ENCODE data around the gene ANKS1B.
"Not testable (repeated sequence)": the region's sequence is repeated elsewhere in the genome, so short reads cannot be mapped to it uniquely, and the experiment has no call there.

Gene ANKS1B

DNA sequence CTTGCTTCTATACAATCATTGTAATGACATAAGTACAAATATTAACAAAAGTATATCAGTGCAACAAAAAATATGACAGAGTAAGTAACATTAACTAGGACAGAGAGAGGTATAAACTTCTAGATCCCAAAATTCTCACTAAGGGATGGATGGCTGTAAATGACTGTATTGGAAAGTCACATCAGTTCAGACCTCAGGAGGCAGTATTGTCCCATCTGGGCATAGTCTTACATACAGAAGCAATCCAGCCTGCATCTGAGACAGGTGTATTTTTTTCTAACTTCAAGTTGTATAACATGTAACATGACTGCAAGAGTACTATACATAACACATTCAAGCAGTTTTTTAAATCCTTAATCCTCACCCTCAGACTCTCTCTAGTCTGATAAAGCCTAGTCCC is 238.2 kb downstream of the ANKS1B start:
- no peak for DNase-seq

DNA sequence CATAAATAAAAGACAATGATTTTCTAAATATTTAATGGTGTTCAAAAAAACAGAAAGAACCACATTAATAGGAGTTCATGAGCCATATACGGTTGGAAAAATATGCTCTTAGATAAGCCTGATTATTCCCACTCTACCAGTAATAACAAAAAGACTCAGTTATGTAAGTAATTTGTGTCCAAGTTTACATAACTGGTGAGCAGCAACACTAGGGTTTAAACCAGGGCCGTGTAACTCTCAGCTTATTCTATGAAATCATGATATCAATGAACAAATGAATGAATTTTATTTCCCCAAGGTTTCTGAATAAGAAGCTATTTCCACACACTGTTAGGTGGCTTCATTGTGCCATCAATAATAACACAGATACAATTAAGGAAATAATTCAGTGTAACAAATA is 238.8 kb downstream of the ANKS1B start:
- DNase-seq: no peak

DNA sequence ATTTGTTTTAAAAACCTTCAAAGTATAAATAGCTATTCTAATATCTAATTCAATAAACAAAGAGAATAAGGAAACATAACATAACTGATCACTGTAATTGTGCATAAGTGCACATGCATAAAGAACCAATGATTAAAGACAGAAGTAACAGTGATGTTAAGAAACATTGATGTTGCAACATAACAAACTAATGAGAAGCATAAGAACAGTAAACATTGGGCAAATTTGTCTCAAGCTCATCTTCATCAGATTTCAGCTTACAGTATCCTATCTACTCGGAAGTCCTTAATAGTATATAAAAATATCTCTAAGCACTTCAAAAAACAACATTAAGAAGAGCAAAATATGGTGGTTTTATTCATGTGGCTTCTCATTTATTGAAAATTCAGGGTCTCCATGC is 239.6 kb downstream of the ANKS1B start:
- DNase-seq: no peak

DNA sequence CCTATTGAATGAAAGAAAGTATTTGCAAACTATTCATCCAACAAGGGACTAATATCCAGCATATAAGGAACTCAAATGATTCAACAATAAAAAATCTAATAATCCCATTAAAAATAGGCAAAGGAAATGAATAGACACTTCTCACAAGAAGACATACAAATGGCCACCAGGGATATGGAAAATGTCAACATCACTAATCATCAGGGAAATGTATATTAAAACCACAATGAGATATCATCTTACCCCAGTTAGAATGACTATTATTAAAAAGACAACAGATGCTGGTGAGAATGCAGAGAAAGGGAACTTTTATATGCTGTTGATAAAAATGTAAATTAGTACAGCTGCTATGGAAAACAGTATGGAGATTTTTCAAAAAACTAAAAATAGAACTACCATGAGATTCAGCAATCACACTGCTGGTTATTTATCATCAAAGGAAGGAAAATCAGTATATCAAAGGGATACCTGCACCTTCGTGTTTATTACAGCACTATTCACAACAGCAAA is 247.9 kb downstream of the ANKS1B start:
- DNase-seq: no peak

DNA sequence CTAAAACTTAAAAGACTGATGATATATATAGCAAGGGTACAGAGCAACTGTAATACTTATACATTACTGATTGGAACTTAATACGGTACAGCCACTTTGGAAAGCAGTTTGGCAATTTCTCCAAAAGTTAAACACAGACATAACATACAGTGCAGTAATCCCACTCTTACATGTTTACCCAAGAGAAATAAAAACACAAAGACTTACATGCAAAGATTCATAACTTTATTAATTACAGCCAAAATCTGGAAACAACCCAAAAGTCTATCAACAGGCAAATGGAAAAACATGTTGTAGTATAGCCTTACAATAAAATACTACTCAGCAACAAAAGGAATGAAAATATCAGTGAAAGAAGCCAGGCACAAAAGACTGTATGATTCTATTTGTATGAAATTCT is 252.6 kb downstream of the ANKS1B start:
- no peak for DNase-seq

DNA sequence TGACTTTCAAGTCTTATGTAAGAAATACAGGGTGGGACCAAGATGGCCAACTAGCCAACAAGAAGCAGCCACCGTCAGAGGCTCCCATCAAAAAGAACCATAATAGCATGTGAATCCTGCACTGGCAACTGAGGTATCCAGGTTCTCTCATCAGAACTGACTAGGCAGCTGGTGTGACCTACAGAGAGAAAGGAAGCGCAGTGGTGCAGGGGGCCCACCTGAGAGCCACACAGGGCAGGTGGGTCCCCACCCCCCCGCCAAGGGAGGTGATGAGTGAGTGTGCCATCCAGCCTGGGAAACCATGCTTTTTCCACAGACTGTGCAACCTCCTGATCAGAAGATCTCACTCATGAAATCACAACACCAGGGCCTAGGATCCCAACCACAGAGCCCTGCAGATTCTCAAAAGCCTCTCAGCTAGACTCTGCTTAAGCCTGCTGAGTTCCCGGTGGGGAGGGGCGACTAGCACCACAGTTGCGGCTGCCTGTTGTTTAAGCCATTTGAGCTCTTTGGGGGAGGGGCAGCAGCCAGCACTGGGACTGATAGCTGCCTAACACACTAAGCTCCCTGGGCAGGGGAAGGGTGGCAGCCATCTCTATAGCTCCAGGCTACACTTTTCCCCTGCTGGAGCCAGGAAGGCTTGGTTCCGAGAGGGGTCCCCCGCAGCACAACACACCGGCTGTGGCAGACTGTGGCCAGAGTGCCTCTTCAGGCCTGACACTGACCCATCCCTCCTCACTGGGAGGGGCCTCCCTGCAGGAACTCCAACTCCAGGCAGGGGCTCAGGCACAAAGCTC is 261.8 kb downstream of the ANKS1B start:
- no peak for DNase-seq

DNA sequence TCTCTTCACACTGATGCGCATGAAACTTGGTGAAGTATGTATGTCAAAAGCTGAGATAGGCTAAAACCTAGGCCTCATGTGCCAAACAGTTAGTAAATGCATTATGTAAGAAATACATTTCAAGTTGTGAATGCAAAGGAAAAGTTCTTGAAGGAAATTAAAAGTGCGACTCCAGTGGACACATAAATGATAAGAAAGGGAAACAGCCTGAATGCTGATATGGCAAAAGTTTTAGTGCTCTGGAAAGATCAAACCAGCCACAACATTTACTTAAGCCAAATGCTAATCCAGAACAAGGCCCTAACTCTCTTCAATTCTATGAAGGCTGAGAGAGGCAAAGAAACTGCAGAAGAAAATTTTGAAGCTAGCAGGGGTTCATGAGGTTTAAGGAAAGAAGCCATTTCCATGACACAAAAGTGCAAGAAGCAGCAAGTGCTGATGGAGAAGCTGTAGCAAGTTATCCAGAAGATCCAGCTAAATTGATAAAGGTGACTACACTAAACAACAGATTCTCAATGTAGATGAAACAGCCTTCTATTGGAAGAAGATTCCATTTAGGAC is 262.9 kb downstream of the ANKS1B start:
- DNase-seq: no peak

DNA sequence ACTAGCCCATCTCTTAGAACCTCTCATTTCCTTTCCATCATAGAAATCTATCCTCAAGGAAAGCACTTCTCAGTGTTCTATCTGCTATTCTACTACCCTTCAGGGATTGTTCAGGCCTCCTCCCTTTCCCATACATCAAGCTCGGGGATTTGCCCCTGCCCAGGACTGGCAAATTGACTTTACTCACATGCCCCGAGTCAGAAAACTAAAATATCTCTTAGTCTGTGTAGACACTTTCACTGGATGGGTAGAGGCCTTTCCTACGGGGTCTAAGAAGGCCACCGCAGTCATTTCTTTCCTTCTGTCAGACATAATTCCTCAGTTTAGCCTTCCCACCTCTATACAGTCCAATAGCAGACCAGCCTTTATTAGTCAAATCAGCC is 264.7 kb downstream of the ANKS1B start:
- not testable (repeated sequence) for DNase-seq

DNA sequence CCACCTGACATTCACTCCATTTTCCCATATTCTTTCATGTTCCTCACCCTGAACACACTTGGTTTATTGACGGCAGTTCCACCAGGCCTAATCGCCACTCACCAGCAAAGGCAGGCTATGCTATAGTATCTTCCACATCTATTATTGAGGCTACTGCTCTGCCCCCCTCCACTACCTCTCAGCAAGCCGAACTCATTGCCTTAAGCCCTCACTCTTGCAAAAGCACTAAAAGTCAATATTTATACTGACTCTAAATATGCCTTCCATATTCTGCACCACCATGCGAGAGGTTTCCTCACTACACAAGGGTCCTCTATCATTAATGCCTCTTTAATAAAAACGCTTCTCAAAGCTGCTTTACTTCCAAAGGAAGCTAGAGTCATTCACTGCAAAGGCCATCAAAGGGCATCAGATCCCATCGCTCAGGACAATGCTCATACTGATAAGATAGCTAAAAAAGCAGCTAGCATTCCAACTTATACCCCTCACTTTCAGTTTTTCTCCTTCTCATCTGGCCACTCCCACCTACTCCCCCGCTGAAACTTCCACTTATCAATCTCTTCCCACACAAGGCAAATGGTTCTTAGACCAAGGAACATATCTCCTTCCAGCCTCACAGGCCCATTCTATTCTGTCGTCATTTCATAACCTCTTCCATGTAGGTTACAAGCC is 265.2 kb downstream of the ANKS1B start:
- DNase-seq: not testable (repeated sequence)

DNA sequence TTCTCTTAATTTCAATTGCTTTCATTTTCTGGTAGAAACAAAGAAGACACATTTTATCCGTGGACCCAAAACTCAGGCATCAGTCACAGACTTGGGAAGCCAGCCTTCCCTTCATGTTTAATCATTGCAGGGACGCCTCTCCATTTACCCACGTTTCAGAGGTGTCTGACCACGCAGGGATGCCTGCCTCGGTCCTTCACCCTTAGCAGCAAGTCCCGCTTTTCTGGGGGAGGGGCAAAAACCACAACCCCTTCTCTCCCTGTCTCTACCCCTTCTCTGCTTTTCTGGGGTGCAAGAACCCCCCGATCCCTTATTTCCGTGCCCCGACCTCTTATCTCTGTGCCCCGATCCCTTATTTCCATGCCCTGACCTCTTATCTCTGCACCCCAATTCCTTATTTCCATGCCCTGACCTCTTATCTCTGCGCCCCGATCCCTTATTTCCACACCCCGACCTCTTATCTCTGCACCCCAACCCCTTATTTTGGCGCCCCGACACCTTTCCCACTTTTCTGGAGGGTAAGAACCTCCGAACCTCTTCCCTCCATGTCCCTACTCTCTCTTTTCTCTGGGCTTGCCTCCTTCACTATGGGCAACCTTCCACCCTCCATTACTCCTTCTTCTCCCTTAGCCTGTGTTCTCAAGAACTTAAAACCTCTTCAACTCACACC is 268.8 kb downstream of the ANKS1B start:
- DNase-seq: not testable (repeated sequence)

DNA sequence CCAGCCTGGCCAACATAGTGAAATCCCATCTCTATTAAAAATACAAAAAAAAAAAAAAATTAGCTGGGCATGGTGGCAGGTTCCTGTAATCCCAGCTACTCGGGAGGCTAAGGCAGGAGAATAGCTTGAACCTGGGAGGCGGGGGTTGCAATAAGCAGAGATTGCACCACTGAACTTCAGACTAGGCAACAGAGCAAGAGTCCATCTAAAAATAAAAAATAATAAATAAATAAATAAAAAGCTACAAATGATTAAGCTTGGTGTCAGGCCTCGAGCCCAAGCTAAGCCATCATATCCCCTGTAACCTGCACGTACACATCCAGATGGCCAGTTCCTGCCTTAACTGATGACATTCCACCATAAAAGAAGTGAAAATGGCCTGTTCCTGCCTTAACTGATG is 269.8 kb downstream of the ANKS1B start:
- DNase-seq: not testable (repeated sequence)

DNA sequence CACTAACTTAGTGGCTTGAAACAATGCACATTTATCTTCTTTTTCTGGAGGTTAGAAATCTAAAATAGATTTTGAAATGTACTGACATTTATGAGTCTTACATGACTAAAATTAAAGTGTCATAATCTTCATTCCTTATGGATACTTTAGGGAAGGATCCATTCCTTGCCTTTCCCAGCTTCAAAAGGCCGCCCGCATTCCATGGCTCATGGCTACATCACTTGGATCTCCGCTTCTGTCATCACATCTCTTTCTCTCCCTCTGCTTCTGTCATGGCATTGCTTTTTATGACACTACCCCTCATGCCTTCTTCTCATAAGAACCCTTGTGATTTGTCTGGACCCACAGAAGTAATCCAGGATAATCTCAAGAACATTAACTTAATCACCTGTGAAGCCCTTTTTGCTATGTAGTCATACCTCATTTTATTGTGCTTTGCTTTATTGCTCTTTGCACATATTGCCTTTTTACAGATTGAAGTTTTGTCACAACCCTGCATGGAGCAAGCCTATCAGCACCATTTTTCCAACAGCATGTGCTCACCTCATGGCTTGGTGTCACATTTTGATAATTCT is 270.7 kb downstream of the ANKS1B start:
- no peak for DNase-seq

DNA sequence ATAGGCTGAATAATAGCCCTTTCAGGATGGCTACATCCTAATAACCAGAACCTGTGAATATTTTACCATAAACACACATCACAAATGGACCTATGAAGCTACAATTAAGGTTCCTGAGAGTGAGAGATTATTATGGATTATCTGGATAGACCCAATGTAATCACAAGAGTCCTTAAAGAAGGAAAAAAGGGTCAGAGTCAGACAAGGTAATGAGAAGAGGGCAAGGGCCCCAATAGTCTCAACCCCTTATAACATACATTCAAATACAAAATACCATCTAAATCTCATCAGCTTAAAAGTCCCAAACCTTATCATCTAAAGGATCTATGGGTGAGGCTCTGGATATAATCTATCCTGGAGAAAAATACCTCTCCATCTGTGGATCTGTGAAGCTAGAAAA is 272.5 kb downstream of the ANKS1B start:
- no peak for DNase-seq

DNA sequence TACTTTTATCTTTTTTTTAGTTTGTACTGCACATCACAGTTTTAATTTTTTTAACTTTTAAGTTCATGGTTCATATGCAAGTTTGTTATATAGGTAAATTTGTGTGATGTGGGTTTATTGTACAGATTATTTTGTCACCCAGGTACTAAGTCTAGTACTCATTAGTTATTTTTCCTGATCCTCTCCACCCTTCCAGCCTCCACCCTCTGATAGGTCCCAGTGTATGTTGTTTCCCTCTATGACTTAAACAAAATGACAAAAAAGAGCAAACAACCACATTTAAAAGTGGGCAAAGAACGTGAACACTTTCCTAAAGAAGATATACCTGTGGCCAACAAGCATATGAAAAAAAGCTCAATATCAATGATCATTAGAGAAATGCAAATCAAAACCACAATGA is 273.5 kb downstream of the ANKS1B start:
- no peak for DNase-seq

DNA sequence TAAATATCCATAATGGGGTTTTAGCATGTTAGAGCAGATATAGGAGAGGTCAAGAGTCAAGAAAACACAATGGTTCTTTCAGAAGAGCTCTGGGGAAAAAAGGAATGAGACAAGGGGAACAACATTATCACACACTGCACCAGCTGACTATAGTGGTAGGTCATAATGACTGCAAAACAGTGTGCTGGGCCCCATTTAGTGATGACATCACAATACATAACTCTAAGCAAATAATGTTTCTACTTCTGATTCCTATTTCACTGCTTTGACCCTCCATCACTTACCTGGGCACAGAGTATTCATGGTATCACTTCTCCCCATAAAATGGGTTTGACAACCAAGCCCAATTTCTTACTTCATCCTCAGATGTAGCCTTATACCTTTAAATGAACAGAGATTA is 275.1 kb downstream of the ANKS1B start:
- DNase-seq: no peak

DNA sequence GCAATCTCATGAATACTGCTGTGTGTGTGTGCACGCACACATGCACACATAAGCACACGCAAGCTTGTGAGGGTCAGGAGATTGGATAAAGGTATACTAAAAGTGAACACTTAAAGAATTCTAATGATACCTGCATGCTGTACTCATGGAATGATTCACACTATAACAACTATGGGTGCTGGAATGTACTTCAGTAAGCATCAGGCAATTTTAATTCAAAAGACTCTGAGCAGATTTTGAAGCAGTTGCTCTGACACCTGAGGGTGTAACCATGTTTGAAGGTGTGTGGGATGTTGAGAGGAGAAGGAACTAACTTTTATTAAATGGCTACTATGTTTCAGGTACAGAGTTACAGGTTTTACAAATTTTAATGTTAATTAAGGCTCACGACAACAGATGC is 275.6 kb downstream of the ANKS1B start:
- DNase-seq: no peak

DNA sequence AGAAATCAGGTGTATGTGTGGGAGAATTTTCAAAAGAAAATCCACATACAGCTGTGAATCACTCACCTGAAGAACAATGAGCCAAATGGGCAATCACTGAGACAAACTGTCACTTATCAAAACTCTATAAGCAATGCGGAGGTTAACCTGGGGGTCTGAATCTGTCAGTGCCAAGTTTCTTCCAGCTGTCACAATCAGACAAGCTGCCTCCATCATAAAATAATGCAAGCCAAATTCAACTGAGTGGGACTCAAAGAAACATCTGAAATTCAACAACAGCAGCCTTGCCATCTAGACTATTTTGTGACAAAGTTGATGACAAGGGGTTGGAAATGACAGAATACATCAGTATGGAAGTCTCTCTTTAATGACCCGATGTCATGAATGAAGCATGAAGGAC is 276.9 kb downstream of the ANKS1B start:
- DNase-seq: no peak

DNA sequence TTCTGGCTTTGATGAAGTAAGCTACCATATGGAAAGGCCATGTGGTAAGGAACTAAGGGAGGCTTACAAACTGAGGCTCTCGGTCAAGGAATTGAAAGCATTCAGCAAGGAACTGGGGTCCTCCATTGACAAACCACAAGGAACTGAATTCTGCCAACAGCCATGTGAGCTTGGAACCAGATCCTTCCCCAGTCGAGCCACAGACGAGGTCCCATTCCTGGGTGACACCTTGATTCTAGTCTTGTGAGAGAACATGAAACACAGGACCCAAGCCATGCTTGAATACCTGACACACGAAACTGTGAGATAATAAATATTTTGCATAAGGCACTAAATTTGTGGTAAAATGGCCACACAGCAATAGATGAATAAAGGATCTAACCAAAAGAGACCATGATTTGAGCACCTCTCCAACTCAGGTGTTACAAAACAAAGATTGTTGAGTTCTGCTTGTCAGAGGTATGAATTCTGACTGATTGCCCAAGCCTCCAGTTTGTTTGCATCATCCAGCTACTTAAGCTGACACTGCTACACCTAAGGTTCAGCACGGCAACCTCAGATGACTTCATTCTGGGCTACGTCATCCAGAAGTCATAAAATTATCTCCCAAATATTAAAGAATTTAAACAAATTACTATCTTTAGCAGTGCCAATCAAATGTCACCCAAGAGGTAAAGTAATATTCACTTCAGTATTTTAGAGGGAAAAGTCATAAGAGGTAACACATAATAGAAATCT is 277.8 kb downstream of the ANKS1B start:
- DNase-seq: no peak

DNA sequence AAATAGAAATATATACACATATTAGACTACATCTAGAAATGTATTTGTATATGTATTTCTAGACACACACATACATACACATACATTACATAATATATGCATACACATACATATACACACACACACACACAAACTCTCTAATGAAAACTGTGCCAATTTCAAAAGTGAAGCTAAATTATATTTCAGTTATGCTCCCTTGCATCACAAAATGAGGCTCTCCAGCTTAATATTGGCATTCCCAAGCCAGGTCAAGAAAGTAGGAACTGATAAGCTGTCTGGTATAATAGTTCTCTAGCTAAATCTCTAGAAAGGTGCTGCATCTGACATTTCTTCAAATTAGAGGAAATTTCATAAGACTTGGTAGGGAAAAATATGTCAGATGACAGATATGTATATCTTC is 280.3 kb downstream of the ANKS1B start:
- DNase-seq: no peak

DNA sequence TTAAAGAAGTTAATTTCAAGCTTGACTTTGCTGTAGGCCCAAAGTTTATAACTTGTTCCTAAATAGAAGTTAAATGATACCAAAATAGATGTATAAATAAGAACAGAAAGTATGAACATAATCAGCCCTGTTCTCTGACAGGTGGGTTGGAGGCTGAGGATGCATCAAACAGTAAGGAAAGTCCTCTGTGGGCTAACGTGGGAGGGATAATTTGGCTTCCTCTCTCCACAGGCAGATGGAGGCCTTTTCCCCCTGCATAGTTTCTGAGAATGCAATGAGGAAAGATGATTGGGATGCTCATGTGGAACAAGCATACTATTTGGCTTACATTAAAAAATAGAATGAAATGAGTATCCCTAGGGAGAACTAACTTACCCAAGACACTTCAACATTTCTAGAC is 280.7 kb downstream of the ANKS1B start:
- DNase-seq: no peak

DNA sequence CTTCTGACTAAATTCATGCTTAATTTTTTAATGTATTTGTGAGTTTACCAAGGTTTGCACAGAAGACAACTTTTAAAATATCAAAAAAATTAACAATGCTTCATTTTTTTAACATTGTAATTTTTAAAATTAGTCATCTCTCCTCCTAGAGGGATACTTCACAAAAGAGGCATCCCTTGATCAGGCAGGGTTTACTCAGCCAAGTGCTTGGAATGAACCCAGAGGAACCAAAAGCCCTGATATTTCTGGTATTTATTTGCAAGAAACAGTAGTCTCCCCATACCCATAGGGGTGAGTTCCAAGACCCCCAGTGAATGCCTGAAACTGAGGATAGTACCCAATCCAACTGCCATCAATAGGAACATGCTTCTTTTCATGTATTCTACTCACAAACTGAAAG is 284.7 kb downstream of the ANKS1B start:
- DNase-seq: no peak

DNA sequence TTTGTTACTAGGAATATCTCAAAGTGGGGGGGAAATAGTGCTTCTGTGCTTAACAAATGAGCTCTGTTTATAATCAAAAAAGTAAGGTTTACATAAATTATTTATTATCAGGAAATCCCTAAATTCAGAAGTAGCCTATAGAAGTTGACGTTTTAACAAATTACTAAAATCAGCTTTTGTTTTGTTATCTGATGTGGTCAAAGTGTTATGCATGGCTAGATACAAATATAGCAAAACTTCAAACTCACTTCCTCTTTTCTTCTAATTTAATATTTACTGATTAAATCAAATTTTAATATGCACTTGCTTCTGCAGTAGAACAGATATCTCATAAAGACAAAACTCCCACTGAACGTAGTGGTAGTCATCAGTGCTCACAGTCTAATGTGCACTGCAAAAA is 289.7 kb downstream of the ANKS1B start:
- no peak for DNase-seq

DNA sequence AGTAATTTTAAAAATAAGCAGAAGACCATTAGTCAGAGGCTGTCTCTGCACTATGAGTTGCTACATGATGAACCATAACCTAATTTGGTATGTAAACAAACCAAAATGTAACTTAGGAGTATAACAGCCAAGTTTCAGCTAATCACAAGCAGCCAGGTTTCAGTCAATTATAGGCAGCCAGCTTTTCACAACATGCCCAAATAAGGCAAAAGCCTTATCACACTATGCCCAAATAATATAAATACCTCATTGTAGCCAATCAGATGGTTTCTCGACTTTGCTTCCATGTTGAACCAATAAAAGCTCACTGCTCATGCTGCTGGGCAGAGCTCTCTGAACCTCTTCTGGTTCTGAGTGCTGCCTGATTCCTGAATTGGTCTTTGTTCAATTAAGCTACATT is 298.6 kb downstream of the ANKS1B start:
- no peak for DNase-seq
